Nephron (organoid): ENCODE measurements around the gene MCL1.
A peak's percentile ranks its signal among the peaks of the same experiment; 100 is the strongest.
"Not testable (repeated sequence)": the region's sequence is repeated elsewhere in the genome, so short reads cannot be mapped to it uniquely, and the experiment has no call there.

Experiments used
- H3K27ac Mint-ChIP-seq, 3 experiments: 2 replicates each; pipeline ENCODE4 v1.8.0; 2020; ENCODE audit warnings: mixed read lengths in 3 of 3, mild to moderate bottlenecking in 2 of 3, moderate library complexity in 1 of 3
- H3K27me3 Mint-ChIP-seq: 2 replicates; pipeline ENCODE4 v1.8.0; 2021; ENCODE audit warnings: low read depth, mild to moderate bottlenecking, moderate library complexity, mixed read lengths
- H3K36me3 Mint-ChIP-seq: 2 replicates; pipeline ENCODE4 v1.8.0; 2020; ENCODE audit warnings: low read depth, mixed read lengths
- H3K4me1 Mint-ChIP-seq: 2 replicates; pipeline ENCODE4 v1.8.0; 2020; ENCODE audit warnings: mixed read lengths
- H3K4me3 Mint-ChIP-seq, 3 experiments: 2 replicates each; pipeline ENCODE4 v1.8.0; 2020; ENCODE audit warnings: mild to moderate bottlenecking in 3 of 3, mixed read lengths in 3 of 3, moderate library complexity in 2 of 3
- H3K9me3 Mint-ChIP-seq: 2 replicates; pipeline ENCODE4 v1.8.0; 2020; ENCODE audit warnings: mixed read lengths
- TF ChIP-seq, protein P1 (sequence below), 3 experiments: fragments of 200-600 bp; sonication (generic); IDR thresholded peaks; one replicate each; pipeline ENCODE4 v1.5.0; 2021; ENCODE audit warnings: antibody characterized with exemption in 3 of 3; ENCODE audit not compliant: unreplicated experiment in 3 of 3

MCL1 gene

DNA sequence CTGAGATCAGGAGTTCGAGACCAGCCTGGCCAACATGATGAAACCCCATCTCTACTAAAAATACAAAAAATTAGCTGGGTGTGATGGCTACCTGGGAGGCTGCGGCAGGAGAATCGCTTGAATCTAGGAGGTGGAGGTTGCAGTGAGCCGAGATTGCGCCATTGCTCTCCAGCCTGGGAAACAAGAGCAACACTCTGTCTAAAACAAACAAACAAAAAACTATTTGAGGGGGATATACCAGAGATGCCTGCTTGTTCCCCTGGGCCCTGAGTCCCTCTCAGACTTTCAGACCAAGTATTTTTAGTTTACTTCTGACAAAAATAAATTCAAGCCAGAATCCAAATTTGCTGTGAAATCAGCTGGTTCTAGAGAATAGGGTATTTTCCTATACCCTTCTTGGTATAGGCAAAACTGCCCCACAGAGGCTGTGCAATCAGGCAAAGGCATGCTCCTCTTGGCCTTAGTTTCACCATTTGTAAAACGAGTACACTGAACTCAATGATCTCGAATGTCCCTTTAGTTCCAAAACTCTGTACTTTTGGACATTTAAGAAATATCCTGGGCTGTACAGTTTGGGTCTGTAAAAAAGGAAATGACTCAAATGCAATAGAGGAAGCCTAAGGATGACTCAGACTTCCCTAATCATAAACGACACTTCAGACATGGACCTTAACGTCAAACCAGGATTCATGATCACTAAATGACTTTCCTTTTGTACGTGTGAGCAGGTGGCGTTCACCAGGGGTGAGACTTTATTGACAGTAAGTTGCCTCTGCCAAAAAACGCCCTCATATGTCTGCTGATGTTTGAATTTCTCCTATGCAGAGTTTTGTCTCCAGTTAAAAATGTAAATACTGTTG lies 33.9 kb upstream of the MCL1 start:
- no peak overlapping the region for H3K4me3 Mint-ChIP-seq
- TF ChIP-seq, protein P1, sequence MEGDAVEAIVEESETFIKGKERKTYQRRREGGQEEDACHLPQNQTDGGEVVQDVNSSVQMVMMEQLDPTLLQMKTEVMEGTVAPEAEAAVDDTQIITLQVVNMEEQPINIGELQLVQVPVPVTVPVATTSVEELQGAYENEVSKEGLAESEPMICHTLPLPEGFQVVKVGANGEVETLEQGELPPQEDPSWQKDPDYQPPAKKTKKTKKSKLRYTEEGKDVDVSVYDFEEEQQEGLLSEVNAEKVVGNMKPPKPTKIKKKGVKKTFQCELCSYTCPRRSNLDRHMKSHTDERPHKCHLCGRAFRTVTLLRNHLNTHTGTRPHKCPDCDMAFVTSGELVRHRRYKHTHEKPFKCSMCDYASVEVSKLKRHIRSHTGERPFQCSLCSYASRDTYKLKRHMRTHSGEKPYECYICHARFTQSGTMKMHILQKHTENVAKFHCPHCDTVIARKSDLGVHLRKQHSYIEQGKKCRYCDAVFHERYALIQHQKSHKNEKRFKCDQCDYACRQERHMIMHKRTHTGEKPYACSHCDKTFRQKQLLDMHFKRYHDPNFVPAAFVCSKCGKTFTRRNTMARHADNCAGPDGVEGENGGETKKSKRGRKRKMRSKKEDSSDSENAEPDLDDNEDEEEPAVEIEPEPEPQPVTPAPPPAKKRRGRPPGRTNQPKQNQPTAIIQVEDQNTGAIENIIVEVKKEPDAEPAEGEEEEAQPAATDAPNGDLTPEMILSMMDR (IDR thresholded peaks at IDR 0.05; ENCODE audit: unreplicated experiment in 3 of 3), result no peak
- H3K9me3 Mint-ChIP-seq, result no peaks in the 10 kb centered on the region
- H3K27ac Mint-ChIP-seq, result peak overlapping the region in 1 of 3 experiments; percentile 25
- H3K36me3 Mint-ChIP-seq, result peaks cover 44% of the 10 kb centered on the region
- no peaks in the 10 kb centered on the region for H3K27me3 Mint-ChIP-seq
- peaks cover 5% of the 10 kb centered on the region for H3K4me1 Mint-ChIP-seq

DNA sequence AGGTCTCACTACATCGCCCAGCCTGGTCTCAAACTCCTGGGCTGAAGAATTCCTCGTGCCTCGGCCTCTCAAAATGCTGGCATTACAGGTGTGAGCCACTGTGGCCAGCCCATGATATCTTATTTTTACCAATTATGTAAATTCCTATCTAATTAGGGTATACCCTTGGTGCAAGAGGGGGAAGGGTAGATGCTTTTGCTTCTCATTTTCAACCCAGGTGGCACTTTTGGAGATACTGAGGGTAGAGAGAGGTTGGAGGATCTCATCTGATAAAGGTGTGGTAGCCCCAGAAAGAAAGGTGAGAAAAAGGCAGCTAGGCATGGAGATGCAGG lies 32.6 kb upstream of the MCL1 start:
- H3K4me1 Mint-ChIP-seq, result peaks cover 5% of the 10 kb centered on the region
- TF ChIP-seq, protein P1 (IDR thresholded peaks at IDR 0.05; ENCODE audit: unreplicated experiment in 3 of 3), result no peak
- H3K9me3 Mint-ChIP-seq, result no peaks in the 10 kb centered on the region
- H3K4me3 Mint-ChIP-seq, result no peak overlapping the region
- peaks cover 38% of the 10 kb centered on the region for H3K36me3 Mint-ChIP-seq
- no peaks in the 10 kb centered on the region for H3K27me3 Mint-ChIP-seq
- peak overlapping the region in 1 of 3 experiments; percentile 52 for H3K27ac Mint-ChIP-seq

DNA sequence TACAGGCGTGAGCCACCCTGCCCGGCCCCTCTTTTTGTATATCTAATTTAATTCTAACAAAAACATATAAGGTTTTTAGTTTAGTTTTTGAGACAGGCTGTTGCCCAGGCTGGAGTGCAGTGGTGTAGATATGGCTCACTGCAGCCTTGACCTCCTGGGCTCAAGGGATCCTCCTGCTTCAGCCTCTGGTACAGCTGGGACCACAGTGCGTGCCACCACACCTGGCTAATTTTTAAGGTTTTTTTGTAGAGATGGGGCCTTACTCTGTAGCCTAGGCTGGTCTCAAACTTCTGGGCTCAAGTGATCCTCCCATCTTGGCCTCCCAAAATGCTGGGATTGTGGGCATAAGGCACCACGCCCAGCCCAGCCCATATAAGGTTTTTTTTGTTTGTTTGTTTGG lies 31.2 kb upstream of the MCL1 start:
- peaks cover 5% of the 10 kb centered on the region for H3K4me1 Mint-ChIP-seq
- TF ChIP-seq, protein P1 (IDR thresholded peaks at IDR 0.05; ENCODE audit: unreplicated experiment in 3 of 3), result no peak
- H3K4me3 Mint-ChIP-seq, result no peak overlapping the region
- no peaks in the 10 kb centered on the region for H3K27me3 Mint-ChIP-seq
- no peak overlapping the region for H3K27ac Mint-ChIP-seq
- H3K9me3 Mint-ChIP-seq, result no peaks in the 10 kb centered on the region
- peaks cover 27% of the 10 kb centered on the region for H3K36me3 Mint-ChIP-seq

DNA sequence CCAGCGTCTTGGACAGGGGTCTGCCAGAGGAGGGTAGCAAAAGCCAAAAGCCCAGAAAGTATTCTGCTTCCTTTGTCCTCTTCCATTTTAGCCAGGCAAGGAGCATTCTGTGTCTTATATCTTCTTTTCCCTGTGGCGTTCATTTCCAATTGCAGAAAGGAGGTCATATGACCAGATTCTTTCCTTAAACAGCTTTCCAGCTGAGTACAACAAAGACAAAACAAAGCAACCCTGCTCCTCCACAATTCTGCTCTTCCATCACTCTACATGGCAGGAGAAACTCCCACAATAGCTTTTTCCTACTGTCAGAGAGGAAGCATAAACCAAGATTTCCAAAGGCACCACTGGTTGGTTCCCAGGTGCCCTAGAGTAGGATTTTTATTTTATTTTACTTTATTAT lies 30.3 kb upstream of the MCL1 start:
- Mint-ChIP-seq H3K27ac (peak overlapping the region; percentile 86 to 94 (median 90)), H3K4me1 (peaks cover 6% of the 10 kb centered on the region), H3K36me3 (peaks cover 21% of the 10 kb centered on the region), H3K9me3 (no peaks in the 10 kb centered on the region), H3K27me3 (no peaks in the 10 kb centered on the region), H3K4me3 (no peak overlapping the region)
- TF ChIP-seq, protein P1 (IDR thresholded peaks at IDR 0.05; ENCODE audit: unreplicated experiment in 3 of 3), result no peak

DNA sequence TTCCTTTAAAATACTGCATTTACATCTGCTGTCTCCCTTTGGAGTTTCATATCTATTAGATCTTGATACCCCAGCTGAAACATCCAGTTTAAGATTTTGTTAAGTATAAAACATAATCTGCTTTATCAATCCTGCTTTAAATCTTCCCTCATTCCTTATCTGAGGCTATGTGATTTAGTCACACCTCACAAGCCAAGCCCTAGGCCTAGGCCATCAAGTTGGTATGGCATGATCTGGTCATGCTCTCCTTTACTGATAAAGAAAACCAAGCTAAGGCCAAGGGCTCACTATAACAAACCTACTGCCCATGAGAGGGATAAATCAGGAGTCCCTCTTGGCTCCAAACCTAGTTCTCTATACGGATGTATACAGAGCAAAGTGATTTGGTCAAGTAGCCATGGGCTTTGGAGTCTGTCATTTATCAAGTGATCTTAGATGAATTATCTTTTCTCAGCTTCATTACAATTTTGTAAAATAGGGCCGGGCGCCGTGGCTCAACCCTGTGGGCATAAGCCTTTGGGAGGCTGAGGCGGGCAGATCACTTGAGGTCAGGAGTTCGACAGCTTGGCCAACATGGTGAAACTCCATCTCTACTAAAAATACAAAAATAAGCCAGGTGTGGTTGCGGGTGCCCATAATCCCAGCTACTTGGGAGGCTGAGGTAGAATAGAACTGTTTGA lies 27.2 kb upstream of the MCL1 start:
- Mint-ChIP-seq H3K27ac (no peak overlapping the region), H3K9me3 (no peaks in the 10 kb centered on the region), H3K27me3 (no peaks in the 10 kb centered on the region), H3K36me3 (peaks cover 17% of the 10 kb centered on the region), H3K4me1 (peaks cover 13% of the 10 kb centered on the region), H3K4me3 (no peak overlapping the region)
- TF ChIP-seq, protein P1 (IDR thresholded peaks at IDR 0.05; ENCODE audit: unreplicated experiment in 3 of 3), result no peak

DNA sequence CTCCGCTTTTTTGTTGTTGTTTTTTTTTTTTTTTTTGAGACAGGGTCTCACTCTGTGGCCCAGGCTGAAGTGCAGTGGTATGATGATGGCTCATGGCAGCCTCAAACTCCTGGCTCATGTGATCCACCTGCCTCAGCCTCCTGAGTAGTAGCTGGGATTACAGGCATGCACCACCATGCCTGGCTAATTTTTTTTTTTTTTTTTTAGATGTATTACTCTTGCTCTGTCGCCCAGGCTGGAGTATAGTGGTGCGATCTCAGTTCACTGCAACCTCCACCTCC lies 26.0 kb upstream of the MCL1 start:
- H3K27me3 Mint-ChIP-seq, H3K9me3 Mint-ChIP-seq, H3K27ac Mint-ChIP-seq, H3K4me3 Mint-ChIP-seq: not testable (repeated sequence)
- Mint-ChIP-seq H3K36me3 (peaks cover 13% of the 10 kb centered on the region), H3K4me1 (peaks cover 13% of the 10 kb centered on the region)
